Measurements from ENCODE around the gene RAD18.

RAD18 gene

GRCh38 chr3:8895829-8896228 lies 67.4 kb downstream of the RAD18 start:
- no peak for DNase-seq (ENCODE audit: low read depth)

- no peak for DNase-seq (ENCODE audit: low read depth)
Observed at GRCh38 chr3:8893001-8893400, 70.3 kb downstream of the RAD18 start.

DNA sequence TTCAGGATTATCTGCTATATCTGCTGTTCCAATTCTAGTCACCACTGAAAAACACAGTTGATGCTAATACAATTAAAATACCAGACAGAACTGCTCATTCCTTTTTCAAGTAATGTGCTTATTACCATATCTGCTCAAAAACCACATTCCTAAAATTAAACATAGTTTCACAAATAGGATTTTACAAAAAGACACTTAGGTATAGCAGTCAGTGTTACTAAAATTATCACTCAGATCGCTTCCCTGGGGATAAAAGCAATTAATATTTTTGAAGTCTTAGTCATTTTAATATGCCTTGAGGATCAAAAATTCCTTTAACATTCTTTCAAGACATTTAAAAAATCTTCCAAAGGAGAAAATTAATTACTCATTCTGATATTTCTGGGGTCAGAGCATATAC lies 71.5 kb downstream of the RAD18 start:
- no peak for DNase-seq (ENCODE audit: low read depth)

- DNase-seq (ENCODE audit: low read depth), result no peak
Observed at GRCh38 chr3:8891303-8891702, 72.0 kb downstream of the RAD18 start.

GRCh38 chr3:8888301-8888915 lies 74.9 kb downstream of the RAD18 start:
- no peak for DNase-seq (ENCODE audit: low read depth)

DNA sequence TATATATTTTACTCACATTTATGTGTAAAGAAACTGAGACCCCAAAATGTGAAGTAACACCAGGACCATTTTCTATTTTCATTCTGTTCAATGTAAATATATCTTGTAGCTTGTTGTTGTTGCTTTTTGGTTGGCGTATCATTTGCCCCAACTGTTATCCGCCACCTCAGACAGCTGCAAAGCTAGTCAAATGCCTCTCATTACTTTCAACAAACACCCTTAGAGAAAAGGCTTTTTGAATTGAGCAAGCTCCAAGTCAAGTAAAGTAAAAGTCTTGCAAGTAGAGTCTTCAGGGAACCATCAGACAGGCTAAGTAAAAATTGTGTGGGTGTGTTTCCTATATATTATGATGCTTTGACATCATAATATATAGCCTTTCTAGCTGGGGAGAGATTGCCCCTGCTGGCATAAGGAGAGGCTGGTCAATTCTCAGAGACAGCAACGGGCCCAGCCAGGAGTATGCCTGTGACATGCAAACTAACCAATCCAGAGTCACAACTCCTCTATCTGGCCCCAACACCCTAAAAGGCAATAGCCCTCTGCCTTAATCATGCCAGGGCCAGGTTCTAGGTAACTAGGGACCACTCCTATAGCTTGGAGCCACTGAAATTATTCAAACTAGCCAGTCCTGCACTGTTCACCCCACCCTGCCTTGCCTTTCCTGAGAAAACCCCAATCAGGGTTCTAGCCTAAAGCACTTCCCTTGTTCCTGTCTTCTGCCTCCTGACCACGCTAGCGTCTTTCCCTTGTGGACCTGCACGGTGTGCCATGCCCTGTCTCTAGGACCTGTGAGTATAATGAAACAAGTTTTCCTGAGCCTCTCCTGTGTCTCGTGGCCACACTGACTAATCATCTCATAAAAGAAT lies 75.6 kb downstream of the RAD18 start:
- no peak for DNase-seq (ENCODE audit: low read depth)

DNA sequence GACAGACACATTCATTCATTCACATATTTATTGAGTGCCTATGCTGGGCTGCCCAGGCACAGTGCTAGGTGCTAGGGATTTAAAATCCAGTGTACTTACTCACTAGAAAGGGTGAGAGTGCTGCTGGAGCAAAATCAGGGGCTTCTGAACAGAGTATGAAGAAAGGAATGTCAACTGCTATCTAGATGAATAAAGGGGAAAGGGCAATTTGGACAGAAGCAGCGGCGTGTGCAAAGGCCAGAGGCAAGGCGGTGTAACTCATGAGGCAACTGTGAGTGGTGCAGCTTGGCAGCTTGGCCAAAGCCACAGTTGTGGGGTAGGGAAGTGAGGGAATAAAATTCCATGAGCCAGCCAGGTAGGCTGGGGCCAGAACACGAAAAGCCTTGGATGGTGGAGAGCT lies 76.7 kb downstream of the RAD18 start:
- DNase-seq (ENCODE audit: low read depth), result no peak

DNA sequence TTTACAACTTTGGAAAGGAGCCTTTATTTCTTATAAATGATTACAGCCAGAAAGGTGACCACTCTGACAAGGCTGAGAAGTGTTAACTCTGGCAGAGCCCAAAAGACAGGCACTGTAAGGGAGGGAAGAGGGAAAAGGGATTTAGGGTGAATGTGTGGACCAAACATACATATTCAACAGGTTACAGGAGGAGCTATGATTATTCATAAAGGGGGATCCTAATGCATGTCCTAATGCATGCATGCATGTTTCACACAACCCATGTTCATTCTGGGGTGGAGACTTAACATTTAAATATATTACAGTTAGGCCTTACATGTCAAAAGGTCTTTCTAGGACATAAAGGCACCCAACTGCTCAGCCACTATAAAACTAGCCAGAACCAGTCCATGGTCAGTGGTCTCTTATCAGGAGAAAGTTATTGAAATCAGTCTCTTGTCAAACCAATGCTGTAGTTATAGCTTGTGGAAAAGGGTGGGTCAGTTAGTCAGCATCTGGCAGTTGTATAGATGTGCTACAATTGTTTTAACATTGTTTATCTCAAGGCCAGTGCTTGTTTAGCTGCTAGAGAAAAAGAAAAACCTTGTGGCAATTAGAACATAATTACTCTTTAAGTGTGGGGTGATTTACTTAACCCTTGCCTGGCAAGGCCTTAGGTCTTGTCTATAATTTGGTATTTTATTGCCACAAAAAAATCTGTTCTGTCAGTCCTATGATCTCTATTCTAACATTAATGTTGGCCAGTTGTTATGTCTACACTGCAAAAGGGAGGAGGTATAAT lies 77.5 kb downstream of the RAD18 start:
- DNase-seq (ENCODE audit: low read depth), result no peak

DNA sequence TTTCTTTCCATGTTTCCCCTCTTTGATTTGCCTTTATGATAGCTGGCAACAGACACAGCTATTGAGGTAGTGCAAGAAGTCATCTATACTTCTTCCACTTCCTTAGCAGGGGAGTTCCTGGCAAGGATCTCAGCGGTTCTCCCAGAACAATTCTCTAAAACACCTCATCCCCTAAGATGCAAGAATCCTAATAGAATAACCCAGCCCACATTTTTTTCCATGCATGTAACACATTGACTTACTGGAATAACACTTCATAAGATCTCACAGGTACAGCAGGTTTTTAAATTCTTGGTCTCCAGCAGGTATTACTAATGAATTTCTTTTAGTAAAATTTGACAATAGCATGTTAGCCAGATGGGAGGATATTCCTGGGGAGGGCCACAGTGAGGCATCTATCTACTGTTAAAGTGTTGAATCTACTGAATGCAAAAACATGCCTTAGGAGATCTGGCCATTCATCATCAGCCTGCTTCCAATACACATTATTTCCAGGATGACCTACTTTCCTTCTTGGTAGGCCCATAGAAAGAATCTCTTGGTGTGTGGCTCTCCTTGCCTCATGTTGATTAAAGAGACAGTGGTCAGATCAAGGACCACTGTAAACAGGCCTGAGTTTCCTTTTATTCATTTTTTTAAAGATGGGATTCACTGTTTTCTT lies 78.5 kb downstream of the RAD18 start:
- no peak for DNase-seq (ENCODE audit: low read depth)

GRCh38 chr3:8882642-8883041 lies 80.6 kb downstream of the RAD18 start:
- no peak for DNase-seq (ENCODE audit: low read depth)

GRCh38 chr3:8882171-8882593 lies 81.1 kb downstream of the RAD18 start:
- DNase-seq (ENCODE audit: low read depth), result no peak

GRCh38 chr3:8879347-8879944 lies 83.8 kb downstream of the RAD18 start:
- no peak for DNase-seq (ENCODE audit: low read depth)

- DNase-seq (ENCODE audit: low read depth), result no peak
Observed at GRCh38 chr3:8875836-8876235, 87.4 kb downstream of the RAD18 start.

- no peak for DNase-seq (ENCODE audit: low read depth)
Observed at GRCh38 chr3:8873740-8874139, 89.5 kb downstream of the RAD18 start.

DNA sequence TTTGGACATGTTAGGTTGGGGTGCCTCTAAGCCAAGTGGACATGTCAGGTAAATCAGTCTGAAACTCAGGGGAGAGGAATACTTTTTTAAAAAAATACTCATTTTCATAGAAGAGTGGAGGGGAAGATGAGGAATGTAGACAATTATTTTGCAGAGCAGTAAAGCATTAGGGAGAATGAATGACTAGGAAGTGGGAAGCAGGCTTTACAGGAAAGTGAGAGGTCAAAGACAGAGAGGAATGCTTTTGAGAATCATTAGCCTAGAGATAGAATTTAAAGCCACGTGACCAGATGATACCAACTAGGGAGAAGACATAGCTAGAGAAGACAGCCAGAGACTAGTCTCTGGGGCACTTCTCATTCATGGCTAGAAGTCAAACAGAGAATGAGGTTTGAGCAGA lies 91.0 kb downstream of the RAD18 start:
- no peak for DNase-seq (ENCODE audit: low read depth)

DNA sequence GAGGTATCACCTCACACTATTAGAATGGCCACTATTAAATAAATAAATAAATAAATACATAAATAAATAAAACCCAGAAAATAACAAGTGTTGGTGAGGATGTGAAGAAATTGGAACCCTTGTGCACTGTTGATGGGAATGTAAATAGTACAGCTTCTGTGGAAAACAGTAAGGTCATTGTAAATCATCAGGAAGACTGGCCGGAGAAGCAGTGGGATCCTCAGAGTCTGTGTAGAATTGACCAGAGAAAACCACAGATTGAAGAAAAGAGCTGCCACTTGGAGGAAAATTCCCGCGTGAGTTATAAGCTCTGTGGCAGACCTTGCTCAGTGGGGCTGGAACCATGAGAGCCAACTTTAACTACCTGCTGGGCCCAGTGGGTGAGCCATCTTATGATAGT lies 92.0 kb downstream of the RAD18 start:
- no peak for DNase-seq (ENCODE audit: low read depth)

DNA sequence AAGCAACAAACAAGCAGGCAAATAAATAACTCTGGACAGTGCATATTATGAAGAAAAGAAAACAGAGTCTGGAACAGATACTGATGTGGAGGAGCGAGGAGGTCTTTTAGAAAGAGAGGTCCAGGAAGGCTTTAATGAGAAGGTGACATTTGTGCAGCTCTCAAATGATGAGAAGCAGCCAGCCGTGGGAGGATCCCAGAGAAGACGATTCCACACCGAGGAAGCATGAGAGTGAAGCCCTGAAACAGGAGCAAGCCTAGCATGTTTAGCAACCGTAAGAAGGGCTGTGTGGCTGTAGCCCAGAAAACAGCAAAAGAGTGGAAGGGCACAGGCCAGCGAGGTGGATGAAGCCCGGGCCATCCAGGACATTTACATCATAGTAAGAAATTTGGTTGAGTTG lies 93.1 kb downstream of the RAD18 start:
- no peak for DNase-seq (ENCODE audit: low read depth)

- DNase-seq (ENCODE audit: low read depth), result no peak
Observed at GRCh38 chr3:8869613-8870012, 93.7 kb downstream of the RAD18 start.

- DNase-seq (ENCODE audit: low read depth), result no peak
Observed at GRCh38 chr3:8868996-8869395, 94.3 kb downstream of the RAD18 start.

GRCh38 chr3:8867646-8868045 lies 95.6 kb downstream of the RAD18 start:
- DNase-seq (ENCODE audit: low read depth), result no peak

- no peak for DNase-seq (ENCODE audit: low read depth)
Observed at GRCh38 chr3:8865697-8866096, 97.6 kb downstream of the RAD18 start.

Measured in activated T-helper 1 cell treated with Interleukin-2 at 50 U/mL for 16 hours (primary cell).